NCI-H187 (cell line): ENCODE data around the gene HIVEP3.

Experiments used
- DNase-seq, 2 experiments: peaks; one replicate each; lab custom pipeline; 2025; lab: John Stamatoyannopoulos, UW

HIVEP3 gene

GRCh38 chr1:41515778-41516167 lies 402.9 kb downstream of the HIVEP3 start:
- no peak for DNase-seq

- DNase-seq = no peak
Observed at GRCh38 chr1:41515131-41515678, 403.5 kb downstream of the HIVEP3 start.

- no peak for DNase-seq
Observed at GRCh38 chr1:41514381-41514780, 404.3 kb downstream of the HIVEP3 start.

GRCh38 chr1:41513383-41513735 lies 405.4 kb downstream of the HIVEP3 start:
- DNase-seq = no peak

GRCh38 chr1:41512701-41513382 lies 405.9 kb downstream of the HIVEP3 start:
- no peak for DNase-seq

GRCh38 chr1:41511239-41511540 lies 407.5 kb downstream of the HIVEP3 start:
- DNase-seq = no peak

GRCh38 chr1:41510531-41511238 lies 408.0 kb downstream of the HIVEP3 start:
- DNase-seq = no peak

GRCh38 chr1:41509270-41509671 lies 409.5 kb downstream of the HIVEP3 start:
- no peak for DNase-seq

- no peak for DNase-seq
Observed at GRCh38 chr1:41508290-41508689, 410.4 kb downstream of the HIVEP3 start.

GRCh38 chr1:41507836-41508235 lies 410.9 kb downstream of the HIVEP3 start:
- DNase-seq = no peak

GRCh38 chr1:41507110-41507720 lies 411.5 kb downstream of the HIVEP3 start:
- DNase-seq = no peak

GRCh38 chr1:41504114-41505035 lies 414.3 kb downstream of the HIVEP3 start:
- DNase-seq = no peak

GRCh38 chr1:41503538-41504113 lies 415.1 kb downstream of the HIVEP3 start:
- DNase-seq = no peak

GRCh38 chr1:41502912-41503311 lies 415.8 kb downstream of the HIVEP3 start:
- no peak for DNase-seq

GRCh38 chr1:41501581-41501980 lies 417.1 kb downstream of the HIVEP3 start:
- DNase-seq = no peak

- no peak for DNase-seq
Observed at GRCh38 chr1:41500781-41501518, 417.8 kb downstream of the HIVEP3 start.

- DNase-seq = no peak
Observed at GRCh38 chr1:41500378-41500777, 418.3 kb downstream of the HIVEP3 start.

GRCh38 chr1:41499591-41499990 lies 419.1 kb downstream of the HIVEP3 start:
- DNase-seq = no peak

GRCh38 chr1:41498804-41499203 lies 419.9 kb downstream of the HIVEP3 start:
- no peak for DNase-seq

GRCh38 chr1:41498391-41498790 lies 420.3 kb downstream of the HIVEP3 start:
- no peak for DNase-seq

- no peak for DNase-seq
Observed at GRCh38 chr1:41497461-41498030, 421.2 kb downstream of the HIVEP3 start.
